Transverse colon (tissue), 4 donors: Measurements from ENCODE around the gene SIGLEC15. TPM values are rescaled to one million over a fixed set of nuclear protein-coding genes. Genes with fewer than 3 reads are reported as not detected.

Experiments used
- DNase-seq: peaks from one replicate; pipeline ENCODE4 v3.0.0-alpha.2; 2019
- H3K27ac ChIP-seq, 4 donors: fragments of 200-600 bp; sonication (generic); 2 replicates each; pipeline ENCODE4 v1.5.1; 2016 to 2018; ENCODE audit warnings: inconsistent platforms in 4 of 4
- H3K27me3 ChIP-seq: fragments of 200-600 bp; sonication (generic); 2 replicates; pipeline ENCODE4 v1.5.1; 2017; ENCODE audit warnings: inconsistent platforms
- H3K36me3 ChIP-seq, 4 donors: fragments of 200-600 bp; sonication (generic); 2 replicates each; pipeline ENCODE4 v1.5.1; 2017 to 2019; ENCODE audit warnings: inconsistent platforms in 4 of 4
- H3K4me1 ChIP-seq, 4 donors: fragments of 200-600 bp; sonication (generic); 2 replicates each; pipeline ENCODE4 v1.5.1; 2017 to 2020; ENCODE audit warnings: inconsistent platforms in 4 of 4
- H3K4me3 ChIP-seq, 4 donors: fragments of 200-600 bp; sonication (generic); 1 replicate in 1 of 4; 2 replicates in 3 of 4; pipeline versions ENCODE4 v1.5.1 to v1.6.1; 2017 to 2019; ENCODE audit warnings: inconsistent platforms in 4 of 4
- H3K9me3 ChIP-seq, 2 donors: fragments of 200-600 bp; sonication (generic); 2 replicates each; pipeline ENCODE4 v1.5.1; 2017 to 2019; ENCODE audit warnings: inconsistent platforms in 2 of 2
- CTCF ChIP-seq, 5 experiments: fragments of 200-600 bp in 3 of 5; fragments of 450-650 bp in 2 of 5; sonication (generic) in 3 of 5; IDR thresholded peaks; 1 replicate in 2 of 5; 2 replicates in 3 of 5; pipeline ENCODE4 v1.5.1; 2016 to 2017; ENCODE audit warnings: antibody characterized with exemption in 5 of 5, inconsistent platforms in 3 of 5, mild to moderate bottlenecking in 2 of 5, moderate library complexity in 1 of 5
- EP300 ChIP-seq: sonication (generic); formaldehyde crosslinking; IDR thresholded peaks from one replicate; pipeline ENCODE4 v1.6.1; 2017; ENCODE audit warnings: antibody characterized with exemption, low read depth
- POLR2A ChIP-seq: fragments of 450-650 bp; IDR thresholded peaks from one replicate; pipeline ENCODE4 v1.6.1; 2016; ENCODE audit warnings: antibody characterized with exemption, mild to moderate bottlenecking, moderate library complexity
- POLR2AphosphoS5 ChIP-seq, 3 donors: sonication (generic); formaldehyde crosslinking; IDR thresholded peaks; one replicate each; pipeline ENCODE4 v1.6.1; 2016; ENCODE audit warnings: antibody characterized with exemption in 3 of 3
- WGBS, 2 donors: methylation state at CpG; one replicate each; pipeline ENCODE4 v1.1.5; 2018; ENCODE audit warnings: low coverage in 1 of 2; 5-methylcytosine and 5-hydroxymethylcytosine counted together
- in situ Hi-C, 4 donors: fragments of 200-750 bp; cut with MboI; loops; one replicate each; pipeline versions ENCODE4 v1.15.0 to v1.15.1; 2017; ENCODE audit warnings: low sequenced_read_pairs in 3 of 4, low pct_ligation_motif_present in 1 of 4, low pct_unique_long_range_greater_than_20kb in 1 of 4
- intact Hi-C: fragments of 100-400 bp; cut with DNase I; formaldehyde crosslinking; loops from one replicate; pipeline ENCODE4 v1.15.1; 2023; ENCODE audit warnings: low total_unique reads
- total RNA-seq, 4 donors: library from RNA; depleted of rRNA; stranded (reverse); fragments of >200 nt; gene quantifications; one replicate each; pipeline ENCODE4 v1.1.0, GENCODE V29; 2016

The SIGLEC15 gene
- total RNA-seq, 4 donors from 2014 or later, result not detected

DNA sequence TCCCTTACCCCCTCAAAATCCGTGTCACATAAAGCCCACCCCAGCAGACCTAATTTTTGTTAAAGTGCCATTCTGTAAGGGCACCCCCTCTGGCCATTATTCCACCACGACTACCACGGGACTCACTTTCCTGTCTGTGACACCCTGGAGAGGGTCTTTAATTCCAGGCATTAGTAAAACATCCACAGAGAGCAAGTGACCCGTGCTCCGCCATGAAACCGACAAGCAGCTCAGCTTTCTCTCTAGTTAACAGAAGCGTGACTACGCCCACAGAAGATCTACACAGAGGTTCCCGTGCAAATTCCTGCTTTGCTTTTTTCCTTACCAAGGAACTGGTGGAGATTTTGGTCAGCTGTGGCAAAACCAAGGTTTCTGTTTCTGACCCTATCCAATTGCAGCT is 4.4 kb downstream of the SIGLEC15 start:
- Histone ChIP-seq H3K4me1 (peaks cover 0 to 22% (median 8%) of the 10 kb centered on the region in 4 donors), H3K4me3 (no peak overlapping the region), H3K27ac (no peak overlapping the region), H3K27me3 (peaks cover 11% of the 10 kb centered on the region), H3K9me3 (no peaks in the 10 kb centered on the region), H3K36me3 (no peaks in the 10 kb centered on the region)
- in situ Hi-C loops (no loop called here), intact Hi-C loops (no loop called here)
- 81 to 90% methylated on average over 2 to 9 of the region's 9 CpGs for WGBS, 2 donors
- DNase-seq, result no peak
- TF ChIP-seq POLR2AphosphoS5 (IDR thresholded peaks at IDR 0.05), result no peak
- TF ChIP-seq EP300, result no peak
- no peak for TF ChIP-seq CTCF (IDR thresholded peaks at IDR 0.05)
- TF ChIP-seq POLR2A, result no peak

DNA sequence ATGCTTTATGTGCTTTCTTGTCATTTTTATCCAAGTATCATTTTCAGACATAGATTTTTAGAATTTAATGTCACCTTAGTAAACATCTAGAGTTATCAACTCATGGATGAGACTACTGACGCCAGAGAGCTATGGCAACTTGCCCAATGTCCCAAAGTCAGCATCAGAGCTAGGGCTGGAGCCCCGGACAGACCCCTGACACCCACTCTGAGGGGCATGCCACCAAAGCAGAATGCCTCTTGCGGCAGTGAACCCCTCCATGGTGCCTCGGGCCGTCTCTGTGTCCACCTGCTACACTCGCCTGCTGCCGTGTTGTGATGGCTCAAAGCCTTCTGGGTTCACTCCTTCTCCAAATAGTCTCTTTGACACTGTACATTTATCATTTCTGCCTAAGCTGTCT is 5.4 kb downstream of the SIGLEC15 start:
- H3K4me1 ChIP-seq, result peaks cover 0 to 22% (median 8%) of the 10 kb centered on the region in 4 donors
- intact Hi-C loops, result no loop called here

GRCh38 chr18:45833846-45834245 is 8.4 kb downstream of the SIGLEC15 start:
- Histone ChIP-seq H3K27ac (no peak overlapping the region), H3K36me3 (no peaks in the 10 kb centered on the region), H3K4me1 (peaks cover 6 to 24% (median 18%) of the 10 kb centered on the region in 4 donors), H3K4me3 (no peak overlapping the region), H3K27me3 (peaks cover 50% of the 10 kb centered on the region), H3K9me3 (no peaks in the 10 kb centered on the region)
- in situ Hi-C loops (no loop called here), intact Hi-C loops (no loop called here)
- no peak for DNase-seq
- TF ChIP-seq POLR2A, result no peak
- no peak for TF ChIP-seq POLR2AphosphoS5 (IDR thresholded peaks at IDR 0.05)
- TF ChIP-seq EP300, result no peak
- no peak for TF ChIP-seq CTCF (IDR thresholded peaks at IDR 0.05)
- 87% methylated on average over 4 of the region's 5 CpGs for WGBS, 2 donors

More for the DNA sequence above, 5.4 kb downstream of the SIGLEC15 start:
- Histone ChIP-seq H3K36me3 (no peaks in the 10 kb centered on the region), H3K9me3 (no peaks in the 10 kb centered on the region), H3K27me3 (peaks cover 21% of the 10 kb centered on the region), H3K4me3 (no peak overlapping the region), H3K27ac (no peak overlapping the region)
- WGBS, 2 donors, result 43 to 86% methylated on average over 3 to 7 of the region's 7 CpGs
- no peak for TF ChIP-seq EP300
- TF ChIP-seq POLR2AphosphoS5 (IDR thresholded peaks at IDR 0.05), result no peak
- TF ChIP-seq CTCF (IDR thresholded peaks at IDR 0.05), result no peak
- TF ChIP-seq POLR2A, result no peak
- no peak for DNase-seq
- in situ Hi-C loops, result no loop called here

DNA sequence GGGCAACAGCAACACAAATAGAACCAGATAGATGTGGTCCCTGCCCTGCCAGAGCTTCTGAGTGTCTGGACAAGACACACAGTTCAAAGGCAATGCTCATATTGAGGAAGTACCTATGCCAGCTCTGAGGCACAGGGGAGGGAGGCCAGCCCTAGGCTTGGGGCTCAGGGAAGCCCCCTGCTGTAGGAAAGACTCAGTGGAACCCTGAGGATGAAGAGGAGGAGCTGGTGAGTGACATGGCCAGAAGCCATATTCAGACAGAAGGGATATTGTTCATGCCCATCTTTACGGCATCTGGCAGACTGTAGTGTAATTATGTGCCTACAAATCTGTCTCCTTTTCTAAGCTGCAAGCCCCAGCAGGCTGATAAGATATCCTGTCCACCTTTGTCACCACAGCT is 8.8 kb downstream of the SIGLEC15 start:
- no peak for DNase-seq
- Histone ChIP-seq H3K4me1 (peaks cover 6 to 23% (median 20%) of the 10 kb centered on the region in 4 donors), H3K4me3 (no peak overlapping the region), H3K27me3 (peaks cover 55% of the 10 kb centered on the region), H3K27ac (no peak overlapping the region), H3K36me3 (no peaks in the 10 kb centered on the region), H3K9me3 (no peaks in the 10 kb centered on the region)
- intact Hi-C loops, result no loop called here
- TF ChIP-seq EP300 (no peak), POLR2A (no peak), CTCF (IDR thresholded peaks at IDR 0.05) (no peak), POLR2AphosphoS5 (IDR thresholded peaks at IDR 0.05) (no peak)
- WGBS, 2 donors, result 47% methylated on average over 1 of the region's 1 CpG; no CpG with 5 or more reads in 1 of the 2 donors
- in situ Hi-C loops, result no loop called here
